GM13977 (cell line): Measurements from ENCODE around the gene BRIP1.

Source experiments
- DNase-seq: peaks from one replicate; pipeline ENCODE4 v3.0.0; 2012; ENCODE audit warnings: low spot score
- CTCF ChIP-seq: IDR thresholded peaks from 2 replicates; pipeline ENCODE4 v1.5.1; 2012; ENCODE audit warnings: mild to moderate bottlenecking, control low read depth; ENCODE audit not compliant: insufficient read depth; ENCODE audit errors: extremely low read depth, missing control alignments
- in situ Hi-C: fragments of 300-500 bp; cut with MboI; formaldehyde crosslinking; loops from one replicate; pipeline ENCODE4 v1.12.0; 2022; ENCODE audit warnings: low sequenced_read_pairs, low pct_unique_long_range_greater_than_20kb, mixed read lengths, inconsistent platforms; ENCODE audit not compliant: unreplicated experiment

The BRIP1 gene

DNA sequence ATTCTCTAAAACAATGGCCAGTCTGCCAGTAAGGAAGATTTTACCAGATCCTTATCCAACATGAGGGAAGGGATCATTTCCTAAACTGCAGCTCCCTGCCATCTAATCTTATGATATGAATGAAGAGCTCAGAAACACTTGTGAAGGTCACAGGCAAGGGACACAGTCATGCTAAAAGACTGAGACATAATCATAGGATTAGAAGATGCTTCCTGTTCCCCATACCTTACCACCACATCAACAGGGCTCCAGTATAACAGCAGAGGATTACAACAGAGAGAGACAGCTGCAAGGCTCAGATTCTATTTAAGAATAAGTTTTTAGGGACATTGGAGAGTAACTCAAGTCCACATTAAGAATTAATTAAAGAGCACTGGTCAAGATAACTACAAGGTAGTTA lies 93.3 kb downstream of the BRIP1 start:
- DNase-seq: no peak

GRCh38 chr17:61768405-61768804 lies 94.9 kb downstream of the BRIP1 start:
- DNase-seq: no peak
- in situ Hi-C loops: no loop called here
- TF ChIP-seq CTCF: no peak

More for the DNA sequence above, 93.3 kb downstream of the BRIP1 start:
- in situ Hi-C loops: no loop called here
- TF ChIP-seq CTCF: no peak

- no peak for TF ChIP-seq CTCF
- in situ Hi-C loops: no loop called here
- DNase-seq: no peak
Measured at GRCh38 chr17:61766520-61766919, 96.8 kb downstream of the BRIP1 start.

GRCh38 chr17:61764846-61765245 lies 98.5 kb downstream of the BRIP1 start:
- no peak for TF ChIP-seq CTCF
- no peak for DNase-seq
- in situ Hi-C loops: no loop called here

GRCh38 chr17:61761827-61762226 lies 101.5 kb downstream of the BRIP1 start:
- in situ Hi-C loops: no loop called here
- TF ChIP-seq CTCF: no peak
- no peak for DNase-seq

DNA sequence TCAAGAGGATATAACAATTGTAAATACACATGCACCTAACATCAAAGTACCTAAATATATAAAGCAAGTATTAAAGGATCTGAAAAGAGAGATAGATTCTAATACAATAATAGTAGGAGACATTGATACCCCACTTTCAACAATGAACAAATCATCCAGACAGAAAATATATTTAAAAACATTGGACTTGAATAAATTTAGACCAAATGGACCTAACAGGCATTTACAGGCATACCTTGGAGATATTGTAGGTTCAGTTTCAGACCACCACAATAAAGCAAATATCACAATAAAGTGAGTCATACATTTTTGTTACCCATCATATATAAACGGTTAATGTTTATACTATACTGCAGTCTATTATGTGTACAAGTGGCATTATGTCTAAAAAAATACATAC lies 104.0 kb downstream of the BRIP1 start:
- in situ Hi-C loops: no loop called here
- TF ChIP-seq CTCF: no peak
- no peak for DNase-seq

DNA sequence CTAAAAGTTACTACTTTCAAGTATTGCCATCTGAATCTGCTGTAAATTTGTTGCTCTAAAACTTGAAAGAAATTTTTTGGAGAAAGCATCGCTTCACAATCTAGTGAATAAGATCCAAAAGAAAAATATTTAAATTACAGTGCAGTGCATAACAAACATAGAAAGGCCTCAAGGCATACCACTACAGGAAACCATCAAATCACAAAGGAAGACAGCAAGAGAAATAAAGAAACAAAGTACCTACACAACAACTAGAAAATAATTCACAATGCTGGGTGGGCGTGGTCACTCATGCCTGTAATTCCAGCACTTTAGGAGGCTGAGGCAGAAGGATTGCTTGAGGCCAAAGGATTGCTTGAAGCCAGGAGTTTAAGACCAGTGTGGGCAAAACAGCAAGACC lies 104.9 kb downstream of the BRIP1 start:
- in situ Hi-C loops: no loop called here
- no peak for DNase-seq
- no peak for TF ChIP-seq CTCF
